Adrenal gland (tissue), 5 donors: ENCODE results near the gene STOM.

Experiments
- CTCF ChIP-seq, 6 experiments: fragments of 450-650 bp in 4 of 6; fragments of 200-600 bp in 2 of 6; sonication (generic) in 1 of 6; IDR thresholded peaks; 1 replicate in 5 of 6; 2 replicates in 1 of 6; pipeline versions ENCODE4 v1.5.1 to v1.8.0; 2016 to 2021; ENCODE audit warnings: antibody characterized with exemption in 6 of 6, mild to moderate bottlenecking in 2 of 6, moderate library complexity in 1 of 6
- POLR2A ChIP-seq, 2 donors: fragments of 450-650 bp; IDR thresholded peaks; one replicate each; pipeline ENCODE4 v1.6.1; 2017; ENCODE audit warnings: antibody characterized with exemption in 2 of 2, mild to moderate bottlenecking in 2 of 2, moderate library complexity in 1 of 2
- donor health status: DM: no; HTN: no; CAD: no.

- TF ChIP-seq CTCF (IDR thresholded peaks at IDR 0.05) = no peak
- TF ChIP-seq POLR2A (IDR thresholded peaks at IDR 0.05) = no peak
Measured at GRCh38 chr9:121373011-121373729, 3.1 kb upstream of the STOM start.
